T-helper 1 cell treated with Interleukin-12 subunit alpha and Interleukin-12 subunit beta and Interleukin-4 antibody, amounts not matched to agents 30 μg/mL and 1 μg/mL, for 36 hours (primary cell): Measurements from ENCODE around the gene LRRC72.
"Not testable (repeated sequence)": the region's sequence is repeated elsewhere in the genome, so short reads cannot be mapped to it uniquely, and the experiment has no call there.

Source experiments
- H3K27ac Mint-ChIP-seq: one replicate; pipeline ENCODE4 v1.8.0; 2021; ENCODE audit warnings: mild to moderate bottlenecking, mixed read lengths
- H3K27me3 Mint-ChIP-seq: one replicate; pipeline ENCODE4 v1.8.0; 2021; ENCODE audit warnings: low read depth, mixed read lengths
- H3K36me3 Mint-ChIP-seq: one replicate; pipeline ENCODE4 v1.8.0; 2021; ENCODE audit warnings: low read depth, mixed read lengths
- H3K4me1 Mint-ChIP-seq: one replicate; pipeline ENCODE4 v1.8.0; 2021; ENCODE audit warnings: low read depth, mixed read lengths
- H3K4me3 Mint-ChIP-seq: one replicate; pipeline ENCODE4 v1.8.0; 2021; ENCODE audit warnings: mild to moderate bottlenecking, moderate library complexity, mixed read lengths
- H3K9me3 Mint-ChIP-seq: one replicate; pipeline ENCODE4 v1.8.0; 2021; ENCODE audit warnings: mixed read lengths

LRRC72 gene

DNA sequence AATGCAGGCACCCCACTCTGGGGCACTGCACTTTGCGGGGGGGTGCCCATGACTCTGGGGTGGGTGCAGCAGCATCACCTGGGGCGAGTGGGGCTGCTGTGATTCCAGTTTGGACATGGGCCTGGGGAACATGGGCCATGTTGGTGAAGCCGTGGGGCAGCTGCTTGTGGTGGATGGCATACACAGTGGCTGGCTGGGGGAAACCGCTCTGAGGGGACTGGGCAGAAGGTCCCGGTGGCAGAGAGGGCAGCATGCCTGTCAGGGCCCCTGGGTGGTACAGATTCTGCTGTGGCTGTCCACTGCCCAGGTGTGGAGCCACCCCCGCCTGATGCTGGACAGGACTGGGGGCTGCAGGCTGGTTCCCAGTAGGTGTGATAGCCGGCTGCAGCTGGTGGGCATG lies 57.2 kb downstream of the LRRC72 start:
- H3K9me3 Mint-ChIP-seq, result no peaks in the 10 kb centered on the region
- no peak overlapping the region for H3K27ac Mint-ChIP-seq
- H3K36me3 Mint-ChIP-seq, result no peaks in the 10 kb centered on the region
- peaks cover 7% of the 10 kb centered on the region for H3K27me3 Mint-ChIP-seq
- no peak overlapping the region for H3K4me3 Mint-ChIP-seq
- H3K4me1 Mint-ChIP-seq, result no peaks in the 10 kb centered on the region

GRCh38 chr7:16585540-16585939 lies 58.9 kb downstream of the LRRC72 start:
- peaks cover 7% of the 10 kb centered on the region for H3K27me3 Mint-ChIP-seq
- no peak overlapping the region for H3K27ac Mint-ChIP-seq
- H3K4me3 Mint-ChIP-seq, result no peak overlapping the region
- no peaks in the 10 kb centered on the region for H3K36me3 Mint-ChIP-seq
- H3K4me1 Mint-ChIP-seq, result no peaks in the 10 kb centered on the region
- H3K9me3 Mint-ChIP-seq, result no peaks in the 10 kb centered on the region

DNA sequence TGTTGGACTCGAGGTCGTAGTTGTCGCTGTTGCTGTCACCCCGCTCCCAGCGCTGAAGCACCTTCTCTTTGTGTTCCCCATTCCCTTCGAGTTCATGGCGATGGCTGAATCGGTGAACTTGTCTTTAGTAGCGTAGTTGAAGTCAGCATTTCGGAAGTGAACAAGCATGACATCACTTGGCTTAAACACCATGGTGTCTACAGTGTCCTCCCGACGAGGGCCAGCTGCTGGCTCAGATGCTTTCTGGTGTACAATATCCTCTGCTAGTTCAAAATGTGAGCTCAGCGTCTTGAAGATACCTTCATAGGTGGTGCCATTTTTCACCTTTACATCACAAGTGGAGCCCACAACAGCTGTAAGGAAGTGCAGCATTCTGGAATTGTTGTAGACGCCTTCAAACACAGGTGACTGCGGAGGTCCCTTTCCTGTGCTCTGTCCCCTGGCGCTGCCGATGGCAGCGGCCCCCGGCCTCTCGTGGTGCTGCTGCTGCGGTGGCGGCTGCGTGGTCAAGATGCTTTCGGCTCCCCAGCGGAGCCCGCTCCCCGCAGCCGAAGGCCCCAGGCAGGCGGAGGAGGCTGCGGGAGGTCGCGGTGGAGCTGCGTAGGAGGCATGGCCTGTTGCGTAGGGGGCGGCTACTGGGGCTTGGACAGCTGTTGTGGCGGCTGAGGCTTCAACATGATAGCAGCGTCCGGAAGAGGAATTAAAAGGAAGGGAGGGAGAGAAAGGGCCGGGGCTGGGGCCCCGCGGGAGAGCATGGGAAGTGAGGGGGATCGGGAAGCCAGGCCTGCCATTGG lies 59.7 kb downstream of the LRRC72 start:
- H3K36me3 Mint-ChIP-seq, result no peaks in the 10 kb centered on the region
- no peaks in the 10 kb centered on the region for H3K9me3 Mint-ChIP-seq
- H3K4me3 Mint-ChIP-seq, result no peak overlapping the region
- no peaks in the 10 kb centered on the region for H3K4me1 Mint-ChIP-seq
- H3K27ac Mint-ChIP-seq, result no peak overlapping the region
- peaks cover 6% of the 10 kb centered on the region for H3K27me3 Mint-ChIP-seq

DNA sequence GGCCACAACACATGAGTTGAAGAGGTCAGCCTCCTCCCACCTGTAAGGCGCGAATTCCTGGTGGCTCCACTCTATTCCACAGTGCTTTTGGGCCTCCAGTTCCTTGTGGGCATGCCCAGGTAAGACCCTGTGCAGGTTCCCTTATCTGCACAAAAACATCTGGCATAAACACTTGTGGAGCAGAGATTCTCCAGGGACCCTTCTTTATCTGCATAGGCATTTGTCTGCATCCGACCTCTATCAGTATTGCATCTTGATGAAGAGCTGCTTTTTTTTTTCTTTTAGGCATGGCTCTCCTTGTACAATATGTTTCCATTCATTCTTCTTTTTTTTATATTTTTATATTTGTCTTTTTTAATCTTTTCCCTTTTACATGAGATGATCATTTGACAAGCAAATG lies 60.5 kb downstream of the LRRC72 start:
- no peaks in the 10 kb centered on the region for H3K27me3 Mint-ChIP-seq
- no peaks in the 10 kb centered on the region for H3K36me3 Mint-ChIP-seq
- H3K4me1 Mint-ChIP-seq, result no peaks in the 10 kb centered on the region
- no peaks in the 10 kb centered on the region for H3K9me3 Mint-ChIP-seq
- H3K27ac Mint-ChIP-seq, result no peak overlapping the region
- H3K4me3 Mint-ChIP-seq, result no peak overlapping the region

- no peaks in the 10 kb centered on the region for H3K4me1 Mint-ChIP-seq
- no peaks in the 10 kb centered on the region for H3K36me3 Mint-ChIP-seq
- no peak overlapping the region for H3K4me3 Mint-ChIP-seq
- H3K27me3 Mint-ChIP-seq, result no peaks in the 10 kb centered on the region
- no peak overlapping the region for H3K27ac Mint-ChIP-seq
- H3K9me3 Mint-ChIP-seq, result no peaks in the 10 kb centered on the region
These were observed 61.2 kb downstream of the LRRC72 start for GRCh38 chr7:16587790-16588189.

- Mint-ChIP-seq H3K36me3 (no peaks in the 10 kb centered on the region), H3K27ac (no peak overlapping the region), H3K4me3 (no peak overlapping the region), H3K27me3 (no peaks in the 10 kb centered on the region), H3K4me1 (no peaks in the 10 kb centered on the region), H3K9me3 (no peaks in the 10 kb centered on the region)
These were observed 63.3 kb downstream of the LRRC72 start for GRCh38 chr7:16589881-16590280.

DNA sequence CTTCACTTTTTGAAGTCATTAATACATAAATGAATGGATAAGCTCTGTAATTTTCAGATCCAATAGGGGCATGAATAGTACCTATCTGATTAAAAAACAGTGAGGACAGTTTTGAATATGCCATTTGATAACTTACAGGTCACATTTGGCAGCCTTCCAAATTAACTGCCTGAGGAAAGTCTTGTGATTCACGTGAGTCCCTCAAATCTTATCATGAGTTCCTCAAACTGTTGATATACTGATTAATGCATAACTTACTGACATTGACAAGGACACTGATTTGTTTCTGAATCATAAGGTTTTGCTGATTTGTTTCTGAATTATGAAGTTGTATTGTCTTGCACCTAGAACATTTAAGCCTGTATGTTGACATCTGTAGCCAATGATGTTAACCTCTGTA lies 63.8 kb downstream of the LRRC72 start:
- no peaks in the 10 kb centered on the region for H3K9me3 Mint-ChIP-seq
- no peak overlapping the region for H3K4me3 Mint-ChIP-seq
- no peaks in the 10 kb centered on the region for H3K4me1 Mint-ChIP-seq
- no peaks in the 10 kb centered on the region for H3K36me3 Mint-ChIP-seq
- no peak overlapping the region for H3K27ac Mint-ChIP-seq
- no peaks in the 10 kb centered on the region for H3K27me3 Mint-ChIP-seq

DNA sequence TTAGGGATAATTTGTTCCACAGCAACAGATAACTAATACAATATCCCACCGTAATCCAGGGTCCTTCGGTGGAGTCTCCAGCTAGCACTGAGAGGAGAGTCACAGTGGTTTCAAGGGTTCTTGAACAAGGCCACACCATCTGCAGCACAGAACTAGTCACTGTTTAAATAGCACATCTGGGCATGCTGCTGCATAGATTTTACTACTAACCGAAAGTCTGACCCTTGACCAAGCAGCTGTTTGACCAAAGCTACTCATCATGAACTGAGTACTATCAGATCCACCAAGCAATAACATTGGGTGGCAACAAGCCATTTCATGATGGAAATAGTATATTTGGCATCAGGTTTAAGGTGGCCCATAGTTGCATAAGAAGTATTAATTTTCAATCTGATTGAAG lies 65.8 kb downstream of the LRRC72 start:
- Mint-ChIP-seq H3K4me3 (no peak overlapping the region), H3K27me3 (no peaks in the 10 kb centered on the region), H3K9me3 (no peaks in the 10 kb centered on the region), H3K27ac (no peak overlapping the region), H3K36me3 (no peaks in the 10 kb centered on the region), H3K4me1 (no peaks in the 10 kb centered on the region)

- no peak overlapping the region for H3K4me3 Mint-ChIP-seq
- H3K9me3 Mint-ChIP-seq, result no peaks in the 10 kb centered on the region
- H3K27me3 Mint-ChIP-seq, result no peaks in the 10 kb centered on the region
These were observed 67.4 kb downstream of the LRRC72 start for GRCh38 chr7:16594061-16594460.

GRCh38 chr7:16594676-16595075 lies 68.1 kb downstream of the LRRC72 start:
- H3K4me1 Mint-ChIP-seq, result no peaks in the 10 kb centered on the region
- no peaks in the 10 kb centered on the region for H3K9me3 Mint-ChIP-seq
- H3K27ac Mint-ChIP-seq, result no peak overlapping the region
- peaks cover 2% of the 10 kb centered on the region for H3K36me3 Mint-ChIP-seq
- H3K4me3 Mint-ChIP-seq, result no peak overlapping the region
- no peaks in the 10 kb centered on the region for H3K27me3 Mint-ChIP-seq

More at GRCh38 chr7:16594061-16594460, 67.4 kb downstream of the LRRC72 start:
- Mint-ChIP-seq H3K4me1 (no peaks in the 10 kb centered on the region), H3K36me3 (peaks cover 2% of the 10 kb centered on the region), H3K27ac (no peak overlapping the region)

DNA sequence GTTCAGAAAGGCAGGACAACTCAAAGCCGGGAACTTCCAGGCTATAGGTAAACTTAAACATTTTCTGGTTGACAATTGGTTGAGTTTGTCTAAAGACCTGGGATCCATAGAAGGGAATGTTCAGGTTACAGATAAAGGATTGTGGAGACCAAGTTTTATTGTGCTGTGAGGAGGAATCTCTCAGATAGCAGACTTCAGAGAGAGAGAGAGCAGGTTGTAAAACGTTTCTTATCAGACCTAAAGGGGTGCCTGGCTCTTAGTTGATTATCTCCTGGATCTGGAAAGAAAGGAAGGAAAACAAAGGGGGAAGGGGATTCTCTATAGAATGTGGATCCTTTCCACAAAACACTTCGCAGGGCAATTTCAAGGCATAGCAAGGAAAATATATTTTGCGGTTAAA lies 69.0 kb downstream of the LRRC72 start:
- not testable (repeated sequence) for H3K27me3 Mint-ChIP-seq, H3K27ac Mint-ChIP-seq, H3K4me1 Mint-ChIP-seq, H3K36me3 Mint-ChIP-seq, H3K9me3 Mint-ChIP-seq, H3K4me3 Mint-ChIP-seq

- no peak overlapping the region for H3K27ac Mint-ChIP-seq
- no peaks in the 10 kb centered on the region for H3K27me3 Mint-ChIP-seq
- H3K36me3 Mint-ChIP-seq, result peaks cover 7% of the 10 kb centered on the region
- no peak overlapping the region for H3K4me3 Mint-ChIP-seq
- H3K4me1 Mint-ChIP-seq, result no peaks in the 10 kb centered on the region
- no peaks in the 10 kb centered on the region for H3K9me3 Mint-ChIP-seq
These were observed 71.4 kb downstream of the LRRC72 start for GRCh38 chr7:16598015-16598414.

DNA sequence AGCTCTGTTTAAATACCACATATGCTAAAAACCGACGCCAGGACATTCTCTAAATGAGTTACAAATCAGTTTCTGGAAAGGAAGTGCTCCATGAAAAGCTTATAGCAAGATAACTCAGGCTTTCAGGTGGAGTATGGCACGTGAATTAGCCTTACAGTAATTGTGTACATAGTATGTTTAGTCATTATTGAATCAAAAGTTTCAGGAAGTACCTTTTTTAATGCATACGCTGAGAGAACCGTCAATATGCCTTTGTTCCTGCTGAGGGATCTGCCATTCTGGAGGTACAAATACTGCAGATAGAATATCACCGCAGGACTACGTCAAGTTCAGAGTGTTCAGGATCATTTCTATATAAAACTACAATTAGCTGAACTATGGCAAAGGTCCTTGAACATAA lies 73.2 kb downstream of the LRRC72 start:
- Mint-ChIP-seq H3K9me3 (no peaks in the 10 kb centered on the region), H3K4me3 (no peak overlapping the region), H3K27ac (no peak overlapping the region), H3K27me3 (no peaks in the 10 kb centered on the region), H3K4me1 (no peaks in the 10 kb centered on the region), H3K36me3 (peaks cover 9% of the 10 kb centered on the region)

- Mint-ChIP-seq H3K36me3 (peaks cover 16% of the 10 kb centered on the region), H3K4me1 (no peaks in the 10 kb centered on the region), H3K4me3 (no peak overlapping the region)
These were observed 77.0 kb downstream of the LRRC72 start for GRCh38 chr7:16603633-16604032.

DNA sequence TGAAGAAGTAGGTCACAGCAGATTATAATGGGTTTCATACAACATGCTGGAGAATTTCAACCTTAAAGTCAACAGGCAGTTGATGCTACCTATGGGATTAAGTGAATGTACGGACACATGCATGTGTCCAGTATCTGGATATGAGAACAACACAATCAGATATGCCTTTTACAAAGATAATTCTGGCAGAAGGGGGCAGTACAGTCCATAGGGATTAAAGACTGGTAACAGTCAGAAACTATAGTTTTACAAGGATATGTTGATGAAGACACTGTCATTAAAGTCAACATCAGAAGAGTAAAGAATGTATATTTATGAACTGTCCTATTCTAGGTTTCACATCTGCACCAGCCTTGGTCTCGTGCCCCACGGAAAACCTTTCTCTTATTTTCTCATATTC lies 77.4 kb downstream of the LRRC72 start:
- no peak overlapping the region for H3K27ac Mint-ChIP-seq
- no peaks in the 10 kb centered on the region for H3K9me3 Mint-ChIP-seq
- peaks cover 15% of the 10 kb centered on the region for H3K36me3 Mint-ChIP-seq
- H3K4me3 Mint-ChIP-seq, result no peak overlapping the region
- H3K4me1 Mint-ChIP-seq, result no peaks in the 10 kb centered on the region
- H3K27me3 Mint-ChIP-seq, result no peaks in the 10 kb centered on the region

More at GRCh38 chr7:16603633-16604032, 77.0 kb downstream of the LRRC72 start:
- H3K9me3 Mint-ChIP-seq, result no peaks in the 10 kb centered on the region
- no peaks in the 10 kb centered on the region for H3K27me3 Mint-ChIP-seq
- no peak overlapping the region for H3K27ac Mint-ChIP-seq

DNA sequence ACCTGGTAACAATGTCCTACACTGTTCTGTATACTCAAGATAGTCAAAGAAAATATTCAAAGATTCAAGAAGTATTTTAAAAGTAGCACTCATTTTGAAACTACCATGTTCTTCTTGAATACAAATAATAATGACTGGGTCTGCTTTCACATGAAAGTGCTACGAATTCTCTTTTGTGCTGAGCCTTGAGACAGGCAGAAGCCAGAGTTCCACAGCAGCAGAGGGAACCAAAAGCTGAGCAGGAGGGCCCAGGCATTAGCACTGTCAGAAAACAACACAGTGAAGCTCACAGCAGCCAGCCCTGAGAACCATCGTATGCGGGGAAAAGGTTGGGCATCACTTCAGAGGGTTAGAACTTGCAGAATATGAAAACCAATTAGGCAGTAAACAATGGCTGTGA lies 80.1 kb downstream of the LRRC72 start:
- H3K9me3 Mint-ChIP-seq, result no peaks in the 10 kb centered on the region
- peaks cover 2% of the 10 kb centered on the region for H3K4me1 Mint-ChIP-seq
- no peaks in the 10 kb centered on the region for H3K27me3 Mint-ChIP-seq
- no peak overlapping the region for H3K27ac Mint-ChIP-seq
- no peak overlapping the region for H3K4me3 Mint-ChIP-seq
- H3K36me3 Mint-ChIP-seq, result peaks cover 13% of the 10 kb centered on the region
